Left colon (tissue), 2 donors: ENCODE measurements around the gene ASGR2. TPM values are rescaled to one million over a fixed set of nuclear protein-coding genes. Genes with fewer than 3 reads are reported as not detected.
"Not testable (repeated sequence)": the region's sequence is repeated elsewhere in the genome, so short reads cannot be mapped to it uniquely, and the experiment has no call there.

Source experiments
- ATAC-seq: fragments of 200-7000 bp; cut with Tn5 transposase; one replicate; pipeline ENCODE4 v1.9.1; 2020; ENCODE audit warnings: mild to moderate bottlenecking, moderate library complexity
- DNase-seq, 2 donors: peaks; one replicate each; pipeline ENCODE4 v3.0.0-alpha.2; 2020
- intact Hi-C, 2 donors: fragments of 100-400 bp; cut with DNase I in 1 of 2; cut with micrococcal nuclease in 1 of 2; formaldehyde crosslinking; loops; one replicate each; pipeline versions ENCODE4 v1.11.2 to v1.14.0; 2022; cut with DNase I, micrococcal nuclease
- total RNA-seq, 2 donors: library from RNA; stranded (reverse); fragmentation: NEBNext Ultra II Directional; extraction: Animal tissue kit (Norgen Biotek cat#: 25700); gene quantifications; one replicate each; pipeline ENCODE4 v1.2.1, GENCODE V29; 2021
- donor health status: DM: no; HTN: no; CAD: no.
- donor health status: DM: yes; HTN: yes; CAD: no.

ASGR2 gene
- total RNA-seq, 2 donors from 2014 or later: 0.25 TPM; not detected in 1

DNA sequence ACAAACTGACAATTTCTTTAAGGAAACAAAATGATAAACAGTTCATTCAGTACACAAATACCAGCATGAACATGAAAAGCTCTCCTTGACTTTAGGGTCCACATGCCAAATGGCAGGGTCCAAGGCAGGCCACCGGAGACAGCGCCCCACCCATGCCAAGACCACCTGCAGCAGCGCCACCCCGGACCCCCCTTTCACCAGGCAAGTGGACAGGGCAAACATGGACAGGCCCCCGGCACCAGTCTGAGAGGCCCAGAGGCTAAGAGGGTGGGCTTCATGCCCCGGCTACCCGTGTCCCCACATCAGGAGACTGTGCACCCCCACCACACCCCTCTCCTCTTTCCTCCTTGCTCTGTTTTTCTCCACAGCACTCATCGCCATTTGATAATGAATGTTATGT is 14.7 kb upstream of the ASGR2 start:
- DNase-seq (no peak), ATAC-seq (no peak)
- intact Hi-C loops: no loop called here

DNA sequence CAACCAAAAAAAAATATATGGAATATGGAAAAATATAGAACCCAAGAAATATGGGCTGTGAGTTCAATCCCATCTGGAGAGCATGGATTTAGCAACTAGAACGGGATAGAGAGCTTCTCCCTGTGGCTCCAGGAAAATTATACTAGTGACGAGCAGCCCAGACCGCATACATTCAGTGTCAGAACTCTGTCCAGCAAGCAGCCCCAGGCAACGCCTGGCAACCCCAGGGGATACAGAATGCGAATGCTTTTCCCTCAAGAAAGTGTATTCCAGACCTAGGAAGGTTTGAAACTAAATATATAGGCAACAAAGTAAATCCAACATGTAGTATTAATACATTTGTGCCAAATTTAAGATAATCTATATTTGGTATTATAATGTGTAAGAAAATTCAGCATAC is 13.5 kb upstream of the ASGR2 start:
- intact Hi-C loops: no loop called here
- DNase-seq (no peak), ATAC-seq (no peak)

- ATAC-seq, intact Hi-C loops, DNase-seq: not testable (repeated sequence)
These were observed 12.9 kb upstream of the ASGR2 start for GRCh38 chr17:7127501-7127900.

GRCh38 chr17:7126386-7126785 is 11.8 kb upstream of the ASGR2 start:
- ATAC-seq, intact Hi-C loops, DNase-seq: not testable (repeated sequence)

GRCh38 chr17:7124923-7125322 is 10.3 kb upstream of the ASGR2 start:
- no peak for DNase-seq
- ATAC-seq: no peak
- intact Hi-C loops: no loop called here

DNA sequence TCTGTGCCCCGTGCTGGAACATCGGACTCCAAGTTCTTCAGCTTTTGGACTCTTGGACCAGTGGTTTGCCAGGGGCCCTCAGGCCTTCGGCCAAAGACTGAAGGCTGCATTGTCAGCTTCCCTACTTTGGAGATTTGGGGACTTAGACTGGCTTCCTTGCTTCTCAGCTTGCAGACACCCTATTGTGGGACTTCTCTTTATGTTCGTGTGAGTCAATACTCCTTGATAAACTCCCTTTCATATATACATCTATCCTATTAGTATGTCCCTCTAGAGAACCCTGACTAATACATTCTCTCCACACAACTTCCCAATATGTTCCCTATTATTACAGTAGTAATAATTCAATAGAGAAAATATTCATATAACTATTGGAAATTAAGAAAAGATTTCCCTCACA is 9.2 kb upstream of the ASGR2 start:
- DNase-seq (no peak), ATAC-seq (no peak)
- intact Hi-C loops: no loop called here

DNA sequence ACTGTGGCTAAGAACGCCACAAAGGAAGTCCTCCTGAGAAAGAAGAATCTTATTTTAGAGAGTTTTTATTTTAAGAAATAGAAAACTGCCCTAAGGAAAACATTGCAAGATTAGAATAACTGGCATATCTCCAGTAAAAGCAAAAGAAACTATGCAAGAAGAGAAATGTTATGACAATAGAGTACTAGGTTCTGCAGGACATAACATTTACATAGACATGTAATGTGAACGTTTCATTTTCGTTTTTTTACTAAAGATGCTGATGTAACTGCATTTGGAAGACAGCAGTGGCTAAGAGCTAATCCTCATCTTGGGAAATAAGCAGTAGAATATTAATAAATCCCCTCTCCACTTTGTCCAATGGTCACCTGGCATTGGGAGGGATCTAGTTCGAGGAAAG is 7.8 kb upstream of the ASGR2 start:
- ATAC-seq (no peak), DNase-seq (no peak)
- intact Hi-C loops: no loop called here

DNA sequence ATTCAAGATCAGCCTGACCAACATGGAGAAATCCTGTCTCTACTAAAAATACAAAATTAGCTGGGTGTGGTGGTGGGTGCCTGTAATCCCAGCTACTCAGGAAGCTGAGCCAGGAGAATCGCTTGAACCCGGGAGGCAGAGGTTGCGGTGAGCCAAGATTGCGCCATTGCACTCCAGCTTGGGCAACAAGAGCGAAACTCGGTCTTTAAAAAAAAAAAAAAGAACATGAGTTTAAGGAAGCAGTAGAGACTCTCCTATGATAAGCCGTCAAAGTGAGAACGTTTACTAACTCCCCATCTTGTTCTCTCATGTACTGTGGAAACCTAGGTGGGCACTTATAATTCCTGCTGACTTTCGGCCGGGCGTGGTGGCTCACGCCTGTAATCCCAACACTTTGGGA is 6.0 kb upstream of the ASGR2 start:
- intact Hi-C loops, ATAC-seq, DNase-seq: not testable (repeated sequence)

DNA sequence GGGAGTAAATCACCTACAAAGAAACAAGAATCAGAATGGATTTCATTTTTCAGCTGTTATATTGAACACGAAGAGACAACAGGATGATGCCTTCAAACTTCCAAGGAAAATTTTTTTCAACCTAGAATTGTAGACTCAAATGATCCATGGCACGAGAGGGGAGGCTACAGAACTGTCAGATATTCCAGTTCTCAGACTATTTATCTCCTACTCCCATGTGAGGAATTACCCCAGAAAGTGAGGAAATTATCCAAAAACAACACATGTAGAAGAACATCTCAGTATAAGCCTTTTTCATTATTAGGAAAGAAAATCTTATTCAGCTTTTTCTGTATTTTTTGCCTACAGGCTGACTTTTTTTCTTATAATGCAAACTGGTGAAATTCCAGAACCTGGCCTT is 5.5 kb upstream of the ASGR2 start:
- no peak for ATAC-seq
- intact Hi-C loops: no loop called here
- DNase-seq: no peak

DNA sequence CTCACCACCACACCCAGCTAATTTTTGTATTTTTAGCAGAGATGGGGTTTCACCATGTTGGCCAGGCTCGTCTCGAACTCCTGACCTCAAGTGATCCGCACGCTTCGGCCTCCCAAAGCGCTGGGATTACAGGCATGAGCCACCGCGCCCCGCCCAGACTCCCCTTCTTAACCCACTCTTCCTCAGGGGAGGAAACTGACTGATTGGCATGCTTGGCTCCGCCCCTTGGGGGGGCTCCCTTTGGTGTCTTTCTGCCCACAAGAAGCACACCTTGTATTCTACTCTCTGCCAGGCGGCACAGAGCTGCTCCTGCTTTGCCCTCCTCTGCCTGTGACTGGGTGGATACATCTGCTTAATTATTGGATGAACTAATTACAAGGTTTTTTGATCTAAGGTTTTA is 4.7 kb upstream of the ASGR2 start:
- ATAC-seq (no peak), DNase-seq (no peak)
- intact Hi-C loops: no loop called here

DNA sequence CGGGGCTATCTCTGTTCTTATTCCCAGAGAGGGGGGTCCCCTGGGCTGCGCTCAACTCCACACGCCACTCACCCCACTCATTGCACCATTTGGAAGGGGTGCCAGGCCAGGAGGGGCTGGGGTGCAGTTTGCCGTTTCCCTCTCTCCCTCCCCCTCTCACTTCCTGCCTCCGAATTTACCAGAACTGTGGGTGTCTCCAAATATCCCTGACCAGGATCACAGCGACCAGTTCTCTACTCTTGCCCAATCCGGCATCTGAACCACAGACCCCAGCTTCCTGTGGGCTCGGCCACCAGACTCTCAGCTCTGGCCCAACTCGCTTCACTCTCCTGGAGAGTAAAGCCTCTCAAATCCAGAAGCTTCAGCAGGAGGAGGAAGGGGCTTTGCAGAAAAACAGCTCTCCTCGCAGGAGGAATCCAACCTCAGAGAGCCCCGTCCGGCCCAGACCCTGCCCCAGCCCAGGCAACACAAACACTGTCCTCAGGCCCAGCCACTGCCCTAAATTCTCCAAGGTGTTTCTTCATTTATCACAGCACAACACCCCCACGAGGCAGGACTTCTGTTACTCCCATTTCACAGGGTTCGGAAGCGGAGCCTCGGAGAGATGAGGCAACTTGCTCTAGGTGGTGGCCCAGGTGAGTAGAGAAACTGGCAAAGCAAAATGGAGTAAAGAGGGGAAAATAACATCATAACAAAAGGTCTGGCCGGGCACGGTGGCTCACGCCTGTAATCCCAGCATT is 423 bp upstream of the ASGR2 start:
- ATAC-seq (no peak), DNase-seq (no peak)
- intact Hi-C loops: no loop called here

DNA sequence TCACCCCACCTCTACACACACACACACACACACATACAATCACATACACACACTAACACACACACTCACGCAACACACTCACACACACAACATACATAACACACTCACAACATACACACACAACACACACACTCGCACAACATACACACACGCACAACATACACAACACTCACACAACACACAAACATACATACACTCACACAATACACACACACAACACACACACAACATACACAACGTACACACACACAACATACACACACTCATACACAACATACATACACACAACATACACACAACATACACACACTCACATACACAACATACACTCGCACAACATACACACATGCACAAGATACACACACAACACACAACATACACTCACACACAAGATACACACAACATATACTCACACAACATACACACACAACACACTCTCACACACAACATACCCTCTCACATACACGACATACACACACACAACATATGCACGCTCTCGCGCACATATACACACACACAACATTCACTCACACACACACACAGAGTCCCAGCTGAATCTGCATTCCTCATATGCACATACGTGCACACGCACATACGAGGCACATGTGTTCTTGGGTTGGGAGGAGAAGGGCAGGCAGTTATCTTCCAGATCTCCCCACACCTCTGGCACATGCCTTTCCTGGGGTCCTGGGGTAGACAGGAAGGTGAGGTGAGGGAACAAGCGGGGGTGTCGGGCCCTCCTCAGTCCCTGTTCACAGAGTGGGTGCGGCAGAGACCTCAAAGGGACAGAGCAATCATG is 1.1 kb downstream of the ASGR2 start:
- ATAC-seq (no peak), DNase-seq (no peak)
- intact Hi-C loops: no loop called here

DNA sequence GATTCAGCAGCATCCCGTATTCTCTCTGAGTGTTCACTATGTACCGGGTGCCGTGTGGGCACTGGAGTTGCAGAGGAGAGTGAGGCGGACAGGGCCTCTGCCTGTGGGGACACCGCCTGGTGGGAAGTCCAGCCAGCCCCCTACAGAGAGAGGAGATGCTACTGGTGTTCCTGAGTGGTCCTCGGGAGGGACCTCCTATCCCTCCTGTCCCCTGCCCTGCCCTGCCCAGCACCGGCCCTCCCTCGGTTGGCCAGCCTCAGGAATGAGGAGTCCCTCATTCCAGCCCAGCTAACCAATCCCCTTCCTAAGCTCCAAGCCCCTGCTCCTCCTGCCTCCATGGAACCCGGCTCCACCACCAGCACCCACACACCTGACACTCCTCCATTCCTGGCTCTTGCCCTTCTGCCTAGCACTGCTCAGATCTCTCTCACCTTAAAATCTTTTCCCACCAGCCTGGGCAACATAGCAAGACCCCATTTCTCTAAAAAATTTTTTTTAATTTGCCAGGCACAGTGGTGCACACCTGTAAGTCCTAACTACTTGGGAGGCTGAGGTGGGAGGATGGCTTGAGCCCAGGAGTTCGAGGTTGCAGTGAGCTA is 2.0 kb downstream of the ASGR2 start:
- no peak for DNase-seq
- intact Hi-C loops: no loop called here
- ATAC-seq: no peak

DNA sequence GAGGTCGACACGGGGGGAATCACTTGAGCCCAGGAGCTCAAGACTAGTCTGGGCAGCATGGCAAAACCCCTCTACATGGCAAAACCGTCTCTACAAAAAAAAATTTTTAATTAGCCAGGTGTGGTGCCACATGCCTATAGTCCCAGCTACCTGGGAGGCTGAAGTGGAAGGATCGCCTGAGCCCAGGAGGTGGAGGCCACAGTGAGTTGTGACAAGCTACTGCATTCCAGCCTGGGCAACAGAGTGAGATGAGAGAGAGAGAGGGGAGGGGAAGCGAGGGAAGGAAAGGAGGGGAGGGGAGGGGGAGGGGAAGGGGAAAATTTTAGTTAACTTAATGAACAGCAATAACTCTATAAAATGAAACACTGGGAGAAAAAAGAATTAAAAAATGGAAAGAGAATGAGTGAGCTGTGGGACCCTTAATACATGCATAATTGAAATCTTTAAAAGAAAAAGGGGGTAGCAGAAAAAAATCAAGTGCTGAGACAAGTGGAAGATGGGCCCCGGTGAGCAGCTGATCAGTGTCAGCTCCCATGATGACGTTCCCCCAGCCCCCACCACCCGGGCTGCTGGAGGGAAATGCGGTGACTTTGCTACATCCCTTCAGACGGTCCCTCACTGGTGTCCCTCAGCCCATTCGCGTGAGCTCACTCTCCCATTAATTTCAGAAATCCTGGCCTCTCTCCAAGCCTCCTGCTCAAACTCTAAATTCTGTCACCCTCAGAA is 2.7 kb downstream of the ASGR2 start:
- ATAC-seq (no peak), DNase-seq (no peak)

GRCh38 chr17:7110617-7111306 is 3.9 kb downstream of the ASGR2 start:
- intact Hi-C loops: no loop called here
- DNase-seq (no peak), ATAC-seq (no peak)

More for the DNA sequence above, 2.7 kb downstream of the ASGR2 start:
- intact Hi-C loops: no loop called here

DNA sequence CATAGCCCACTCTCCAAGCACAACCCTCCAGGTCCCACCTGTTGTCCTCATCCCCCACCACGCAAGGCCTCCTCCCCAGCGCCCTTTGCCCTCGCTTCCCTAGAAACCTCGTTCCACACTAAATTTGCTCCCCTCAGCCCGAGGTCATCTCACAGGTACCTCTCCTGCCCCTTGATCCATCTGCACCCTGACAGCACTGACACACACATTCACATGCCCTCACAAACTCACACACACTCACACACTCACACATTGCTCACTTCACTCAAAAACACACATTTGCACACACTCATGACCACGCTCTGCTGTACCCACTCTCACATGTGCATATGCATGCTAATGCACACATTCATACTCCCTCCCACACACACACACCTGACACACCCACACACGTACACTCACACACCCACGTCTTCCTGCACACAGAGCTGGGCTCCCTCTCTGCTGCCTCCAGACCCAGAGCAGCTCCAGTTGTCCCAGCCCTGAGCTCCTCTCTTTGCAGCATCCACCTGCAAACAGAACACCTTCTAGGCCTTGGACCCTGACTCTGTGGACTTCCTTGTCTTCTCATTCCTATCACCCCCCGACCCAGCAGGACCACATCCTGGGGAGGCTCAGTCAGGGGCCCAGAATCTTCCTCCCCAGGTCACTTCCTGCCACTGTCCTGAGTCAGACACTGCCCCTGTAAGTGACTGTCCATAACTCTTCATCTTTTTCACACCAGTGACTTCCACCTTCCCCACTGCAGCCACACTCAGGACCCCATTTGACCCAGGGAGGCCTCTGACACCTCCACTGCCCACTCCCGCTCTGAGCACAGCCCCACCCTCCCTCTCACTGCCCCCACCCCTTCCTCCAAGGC is 4.9 kb downstream of the ASGR2 start:
- intact Hi-C loops: no loop called here
- DNase-seq (no peak), ATAC-seq (no peak)

- intact Hi-C loops: no loop called here
- ATAC-seq (no peak), DNase-seq (no peak)
These were observed 5.6 kb downstream of the ASGR2 start for GRCh38 chr17:7108981-7109380.

- intact Hi-C loops: no loop called here
- ATAC-seq: no peak
These were observed 6.1 kb downstream of the ASGR2 start for GRCh38 chr17:7108560-7108925.

More at GRCh38 chr17:7108560-7108925, 6.1 kb downstream of the ASGR2 start:
- DNase-seq: no peak
